HG02884 (cell line): ENCODE measurements around the gene C4orf50.
"Not testable (repeated sequence)": the region's sequence is repeated elsewhere in the genome, so short reads cannot be mapped to it uniquely, and the experiment has no call there.

Experiments used
- ATAC-seq: cut with Tn5 transposase; IDR thresholded peaks from one replicate; pipeline ENCODE4 v1.9.1; 2021; ENCODE audit warnings: mild to moderate bottlenecking, moderate library complexity; ENCODE audit not compliant: unreplicated experiment

Gene C4orf50

DNA sequence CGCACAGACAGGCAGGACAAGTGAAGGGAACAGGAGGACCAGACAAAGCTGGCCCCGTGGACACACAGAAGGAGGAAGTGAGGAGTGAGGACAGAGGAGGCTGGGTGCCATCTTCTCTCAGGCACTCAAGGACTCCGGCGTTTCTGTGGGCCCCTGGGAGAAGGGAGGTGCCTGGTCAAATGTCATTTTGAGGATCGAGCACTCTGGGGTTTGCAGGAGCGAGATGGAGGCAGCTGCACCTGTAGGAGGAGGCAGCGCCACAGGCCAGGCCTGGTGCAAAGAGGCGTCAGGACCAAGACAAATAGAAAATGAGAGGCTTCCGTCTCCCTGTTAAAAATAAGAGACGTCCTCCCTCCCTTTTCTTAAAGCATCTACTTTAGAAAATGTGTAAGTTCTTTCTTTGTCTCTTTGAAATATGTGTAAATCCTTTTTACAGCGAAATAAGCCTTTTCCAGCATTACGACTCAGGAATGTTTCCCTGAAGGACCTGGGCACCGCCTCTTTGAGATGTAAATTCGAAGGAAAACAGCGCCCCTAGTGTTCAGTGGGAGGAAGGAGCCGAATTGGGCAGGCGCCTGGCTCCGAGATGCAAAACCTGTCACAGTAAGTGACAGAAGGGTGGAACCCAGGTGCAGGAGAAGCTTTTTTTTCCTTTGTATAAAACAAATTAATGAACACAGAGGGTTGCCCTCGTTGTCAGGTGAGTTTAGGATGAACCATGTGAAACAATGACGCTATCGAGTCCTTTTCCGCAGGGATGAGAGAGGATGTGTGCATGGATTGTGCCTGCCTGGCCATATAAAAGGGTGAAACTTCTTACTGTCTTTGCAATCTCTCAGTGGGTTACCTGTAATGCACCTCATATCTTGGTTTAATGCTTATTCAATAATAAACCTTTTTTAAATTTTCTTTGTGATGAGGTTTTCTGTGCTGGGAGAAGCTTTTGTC, 1.4 kb upstream of the C4orf50 start:
- ATAC-seq: no peak

DNA sequence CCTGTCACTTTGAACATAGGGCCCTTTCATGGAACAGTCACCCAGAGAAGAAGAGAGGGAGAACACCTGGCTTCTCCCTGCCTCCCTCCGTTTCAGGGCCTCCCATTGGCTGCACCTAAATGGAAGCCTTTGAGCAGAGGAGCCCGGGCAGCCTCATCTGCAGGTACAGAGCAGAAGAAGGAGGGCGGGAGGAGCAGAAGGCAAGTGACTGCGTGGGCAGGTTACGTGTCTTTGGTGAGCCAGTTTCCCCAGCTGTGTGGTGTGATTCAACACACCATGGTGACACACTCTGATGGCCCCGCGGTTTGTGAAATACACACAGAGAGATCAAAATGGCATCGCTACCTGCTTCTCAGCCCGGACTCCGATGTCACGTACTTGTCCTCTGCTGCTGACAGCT, 431 bp downstream of the C4orf50 start:
- ATAC-seq: no peak

DNA sequence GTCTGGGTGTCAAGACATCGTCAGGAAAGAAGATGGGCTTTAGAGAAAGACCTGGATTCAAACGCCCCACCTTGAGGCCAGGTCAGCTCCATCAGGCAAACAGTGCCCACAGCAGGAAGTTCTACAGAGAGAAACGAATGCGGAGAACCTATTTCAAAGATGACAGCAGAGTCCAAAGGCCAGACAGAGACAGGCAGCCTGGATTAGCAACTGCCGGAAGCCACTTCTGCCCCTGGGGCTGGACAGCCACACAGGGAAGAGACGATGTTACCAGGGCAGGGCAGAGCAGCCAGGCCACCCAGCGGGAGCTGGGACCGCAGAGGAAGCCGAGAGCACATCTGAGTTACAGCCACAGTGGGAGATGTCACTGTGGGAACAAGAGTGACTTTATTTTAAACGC, 1.2 kb downstream of the C4orf50 start:
- no peak for ATAC-seq

DNA sequence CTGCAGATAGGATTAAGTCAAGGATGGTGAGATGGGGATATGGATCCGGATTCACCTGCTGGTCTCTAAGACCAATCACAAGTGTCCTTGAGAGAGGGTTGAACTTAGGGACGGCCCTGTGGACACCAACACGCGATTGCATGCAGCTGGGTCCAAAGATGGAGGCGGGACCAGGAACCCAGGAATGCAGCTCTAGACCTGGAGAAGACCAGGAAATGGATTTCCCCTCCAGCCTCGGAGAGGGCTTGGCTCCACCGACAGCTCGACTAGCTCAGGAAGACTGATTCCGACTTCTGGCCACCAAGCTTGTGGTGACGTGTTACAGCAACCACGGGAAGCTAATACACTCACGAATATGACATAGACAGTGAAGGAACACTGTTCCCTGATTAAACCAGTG, 4.7 kb downstream of the C4orf50 start:
- ATAC-seq: no peak

DNA sequence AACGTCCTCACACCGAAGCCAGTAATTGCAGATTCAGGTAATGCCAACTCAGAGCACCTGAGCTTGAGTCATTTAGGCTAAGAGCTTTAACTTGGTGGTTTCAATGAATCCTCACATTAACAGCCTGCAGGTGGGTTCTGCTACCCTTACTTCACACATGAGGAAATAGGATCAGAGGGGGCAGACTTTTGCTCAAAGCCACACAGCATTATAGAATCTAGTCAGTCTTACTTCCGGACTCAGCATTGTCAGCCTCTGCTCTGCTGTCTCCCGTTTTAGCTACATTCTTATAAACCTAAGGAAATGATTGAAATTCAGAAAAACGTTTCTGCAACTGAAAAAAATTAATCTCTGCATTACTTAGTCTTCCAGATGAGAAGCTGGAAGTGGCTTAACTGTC, 6.0 kb downstream of the C4orf50 start:
- ATAC-seq: no peak

DNA sequence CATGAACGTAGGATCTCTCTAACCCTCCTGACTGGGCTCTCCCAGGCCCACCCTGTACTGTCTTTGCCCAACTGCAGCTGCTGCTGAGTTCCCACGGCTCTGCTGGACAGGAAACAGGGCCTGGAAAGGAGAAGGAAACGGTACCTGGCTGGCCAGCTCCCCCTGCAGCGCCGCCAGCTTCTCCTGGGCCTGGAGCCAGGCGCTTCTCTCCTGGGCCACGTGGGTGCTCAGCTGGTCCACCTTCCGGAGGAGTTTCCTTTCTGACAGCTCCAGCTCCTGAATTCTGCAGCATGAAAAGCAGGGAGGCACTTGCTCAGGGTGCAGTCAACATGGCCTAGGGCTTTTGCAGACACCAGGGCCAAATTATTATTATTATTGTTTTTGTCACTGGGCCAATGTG, 6.5 kb downstream of the C4orf50 start:
- no peak for ATAC-seq

DNA sequence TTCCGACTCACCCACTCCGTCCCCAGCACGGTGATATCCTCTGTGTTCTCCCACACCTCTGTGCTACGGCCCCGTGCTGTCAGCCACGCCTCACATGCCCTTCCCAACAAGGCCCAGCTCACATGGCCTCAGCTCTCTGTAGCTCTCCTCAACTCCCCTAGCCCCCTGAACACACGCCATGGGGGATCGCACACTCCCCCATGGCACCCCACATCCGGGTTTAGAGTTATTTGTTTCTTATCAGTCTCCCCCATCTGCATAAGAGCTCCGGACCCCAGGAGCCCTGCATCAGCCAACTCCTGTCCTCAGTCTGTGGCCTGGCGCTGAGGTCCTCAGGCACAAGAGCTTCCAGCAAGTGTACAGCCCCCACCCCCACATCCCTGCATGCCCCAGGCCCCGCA, 7.0 kb downstream of the C4orf50 start:
- ATAC-seq: no peak

DNA sequence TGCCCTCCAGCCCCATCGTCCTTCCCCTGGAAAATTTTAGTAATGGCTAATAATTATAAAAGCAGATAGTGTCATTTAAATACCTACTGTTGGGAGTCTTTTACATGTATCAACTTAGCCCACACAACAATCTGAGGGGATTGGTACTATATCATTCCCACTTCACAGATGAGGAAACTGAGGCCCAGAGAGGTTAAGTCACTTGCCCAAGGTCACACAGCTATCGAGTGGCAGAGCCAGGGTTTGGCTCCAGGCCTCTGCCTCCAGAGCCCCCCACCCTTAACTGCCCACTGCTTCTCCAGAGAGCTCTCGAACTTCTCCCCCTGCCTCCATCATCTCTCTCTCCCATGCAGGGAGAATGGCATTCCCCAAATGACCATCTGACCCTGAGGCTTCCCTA, 7.4 kb downstream of the C4orf50 start:
- no peak for ATAC-seq

DNA sequence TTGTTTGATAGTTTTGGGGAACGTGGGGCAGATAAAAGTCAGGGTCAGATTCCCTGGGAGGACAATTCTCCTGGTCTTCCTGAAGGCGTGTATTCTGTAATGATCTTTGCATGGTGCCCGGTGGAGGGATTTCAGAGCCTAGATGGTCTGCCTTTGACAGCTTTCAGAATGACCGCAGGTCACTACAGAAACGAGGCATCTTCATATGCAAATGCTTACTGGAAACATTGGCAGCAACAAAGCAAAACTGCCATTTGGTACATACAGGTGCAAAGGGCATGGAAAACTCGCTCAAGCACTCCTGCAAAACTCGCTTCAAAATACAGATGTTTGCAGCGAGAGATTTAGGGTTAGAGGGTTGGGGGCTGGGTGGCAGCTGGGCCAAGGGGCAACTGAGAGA, 8.8 kb downstream of the C4orf50 start:
- ATAC-seq: no peak

DNA sequence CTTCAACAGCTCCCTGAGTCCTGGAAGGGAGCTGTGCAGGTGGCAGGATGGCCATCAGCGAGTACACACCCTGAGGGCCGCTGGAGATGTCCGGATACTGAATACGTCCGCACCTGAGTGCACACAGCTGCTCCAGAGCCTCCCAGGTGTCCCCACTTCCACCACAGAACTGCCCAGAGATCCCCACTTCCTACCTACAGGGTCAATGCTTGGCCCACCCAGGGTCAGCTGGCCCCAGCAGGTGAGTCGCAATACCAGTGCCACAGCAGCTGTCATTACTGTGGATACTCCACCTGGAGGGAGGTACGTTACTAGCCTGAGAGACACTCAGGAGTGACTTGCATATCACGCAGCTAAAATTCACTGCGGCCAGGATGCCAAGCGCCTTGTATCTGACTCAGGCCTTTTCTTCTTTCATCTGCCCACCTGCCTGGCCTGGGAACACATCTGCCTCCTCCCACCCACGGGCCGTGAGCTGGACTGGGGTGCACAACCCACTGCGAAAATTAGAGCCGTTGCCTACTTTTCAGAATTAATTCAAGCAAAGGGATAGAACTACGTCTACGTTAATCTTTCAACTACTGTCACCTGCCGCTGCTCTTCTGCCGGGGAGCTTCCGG, 9.4 kb downstream of the C4orf50 start:
- ATAC-seq: no peak

DNA sequence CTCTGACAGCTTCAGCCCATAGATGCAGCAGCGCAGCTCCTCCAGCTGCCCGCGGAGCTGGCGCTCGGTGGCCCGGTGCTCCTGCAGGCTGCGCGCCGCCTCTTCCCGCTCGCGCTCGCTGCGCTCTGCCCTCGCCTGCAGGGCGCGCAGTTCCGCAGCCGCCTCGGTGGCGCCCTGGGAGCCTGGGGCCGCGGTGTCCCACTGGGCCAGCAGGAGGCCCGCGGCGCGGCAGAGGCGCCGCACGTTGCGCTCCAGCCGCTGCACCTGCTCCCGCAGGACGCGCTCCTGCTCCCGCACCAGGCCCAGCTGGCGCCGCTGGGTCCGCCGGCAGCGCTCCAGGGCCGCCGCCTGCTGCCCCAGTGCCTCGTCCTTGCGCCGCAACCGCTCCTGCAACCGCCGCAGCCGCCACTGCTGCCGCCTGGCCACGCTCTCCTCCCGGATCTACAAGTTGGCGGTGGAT, 10.1 kb downstream of the C4orf50 start:
- no peak for ATAC-seq

DNA sequence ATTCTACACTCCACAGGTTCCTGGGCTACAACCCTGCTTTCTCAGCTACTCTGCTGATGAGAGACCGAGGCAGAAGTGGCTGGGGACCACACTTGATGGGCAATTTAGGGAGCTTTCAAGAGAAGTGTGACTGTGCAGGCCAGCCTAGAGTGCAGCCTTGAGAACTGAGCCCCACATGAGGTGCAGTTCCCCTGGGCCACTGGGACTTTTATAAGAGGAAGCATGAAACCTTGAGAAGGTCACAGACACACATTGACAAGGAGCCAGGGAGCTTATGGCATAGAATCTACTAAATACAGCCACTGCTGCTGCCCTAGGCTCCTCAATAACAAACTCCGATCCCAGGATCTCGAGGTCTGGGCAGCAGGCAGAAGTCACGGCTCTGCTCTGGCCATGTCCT, 13.1 kb downstream of the C4orf50 start:
- no peak for ATAC-seq

DNA sequence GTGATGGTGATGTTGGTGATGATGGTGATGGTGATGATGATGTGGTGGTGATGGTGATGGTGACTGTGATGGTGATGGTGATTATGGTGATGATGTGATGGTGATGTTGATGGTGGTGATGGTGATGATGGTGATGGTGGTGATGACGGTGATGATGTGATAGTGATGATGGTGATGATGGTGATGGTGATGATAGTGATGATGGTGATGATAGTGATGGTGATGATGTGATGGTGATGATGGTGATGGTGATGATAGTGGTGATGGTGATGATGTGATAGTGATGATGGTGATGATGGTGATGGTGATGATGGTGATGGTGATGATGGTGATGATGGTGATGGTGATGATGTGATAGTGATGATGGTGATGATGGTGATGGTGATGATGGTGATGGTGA, 14.7 kb downstream of the C4orf50 start:
- not testable (repeated sequence) for ATAC-seq

DNA sequence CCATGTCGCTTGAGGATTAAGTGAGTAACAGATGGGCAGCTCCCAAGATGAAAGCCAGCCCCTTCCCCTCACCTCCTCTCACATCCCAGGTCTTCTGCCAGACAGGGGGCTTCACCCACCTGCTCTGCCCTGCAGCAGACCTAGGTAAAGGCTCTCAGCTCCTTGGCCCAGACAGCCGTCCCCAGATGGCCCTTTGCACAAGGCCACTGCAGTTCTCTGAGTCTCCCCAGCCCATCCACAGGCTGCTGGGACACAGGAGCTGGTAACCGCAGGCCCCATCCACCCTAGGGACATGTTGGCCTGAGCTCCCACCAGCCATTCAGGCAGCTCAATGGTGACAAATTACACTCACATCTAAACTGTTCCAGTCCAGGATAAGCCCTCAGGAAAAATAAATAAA, 15.3 kb downstream of the C4orf50 start:
- no peak for ATAC-seq

DNA sequence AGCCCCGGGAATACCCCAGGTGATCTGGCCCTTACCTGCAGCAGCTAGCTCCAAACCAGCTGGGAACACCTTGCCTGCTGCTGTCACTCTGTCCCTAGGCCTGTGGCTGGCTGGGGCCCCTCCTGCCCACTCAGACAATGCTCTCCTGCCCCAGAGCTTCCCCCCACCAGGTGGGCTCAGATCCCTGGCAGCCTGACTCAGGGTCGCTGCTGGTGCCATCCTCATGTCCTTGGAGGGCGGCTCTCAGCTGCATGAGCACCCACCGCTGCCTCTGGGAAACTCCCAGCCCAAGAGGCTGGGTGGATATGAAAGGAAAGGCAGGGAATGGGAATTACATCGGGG, 15.8 kb downstream of the C4orf50 start:
- ATAC-seq: no peak

DNA sequence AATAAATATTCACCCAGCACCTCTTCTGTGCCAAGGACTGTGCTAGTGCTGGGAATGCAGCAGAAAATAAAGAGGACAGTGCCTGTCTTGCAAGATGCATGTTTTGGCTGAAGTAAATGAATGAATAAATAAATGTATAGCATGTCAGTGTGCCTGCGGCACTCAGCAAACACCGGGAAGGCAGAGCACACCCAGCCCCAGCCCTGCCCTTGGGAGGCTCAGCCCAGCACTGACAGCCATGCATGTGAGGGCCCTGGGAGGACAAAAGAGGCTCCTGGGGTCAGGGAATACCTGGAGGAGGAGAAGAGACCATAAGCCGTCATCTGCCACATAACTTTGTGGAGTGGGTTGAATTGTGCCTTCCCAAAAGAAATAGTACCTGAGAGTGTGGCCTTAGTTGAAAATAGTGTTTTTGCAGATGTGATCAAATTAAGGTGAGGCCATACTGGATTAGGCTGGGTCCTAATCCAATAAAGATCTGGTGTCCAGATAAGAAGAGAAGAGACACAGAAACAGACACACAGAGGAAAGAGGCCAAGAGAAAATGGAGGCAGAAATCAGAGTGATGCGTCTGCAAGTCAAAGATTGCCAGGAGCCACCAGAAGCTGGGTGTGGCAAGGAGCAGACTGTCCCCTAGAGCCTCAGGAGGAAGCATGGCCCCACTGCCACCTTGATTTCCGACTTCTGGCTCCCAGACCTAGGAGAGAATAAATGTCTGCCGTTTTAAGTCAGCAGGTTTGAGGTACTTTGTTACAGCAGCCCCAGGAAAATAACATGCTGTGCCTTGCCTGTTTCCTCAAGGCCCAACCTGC, 16.3 kb downstream of the C4orf50 start:
- no peak for ATAC-seq

DNA sequence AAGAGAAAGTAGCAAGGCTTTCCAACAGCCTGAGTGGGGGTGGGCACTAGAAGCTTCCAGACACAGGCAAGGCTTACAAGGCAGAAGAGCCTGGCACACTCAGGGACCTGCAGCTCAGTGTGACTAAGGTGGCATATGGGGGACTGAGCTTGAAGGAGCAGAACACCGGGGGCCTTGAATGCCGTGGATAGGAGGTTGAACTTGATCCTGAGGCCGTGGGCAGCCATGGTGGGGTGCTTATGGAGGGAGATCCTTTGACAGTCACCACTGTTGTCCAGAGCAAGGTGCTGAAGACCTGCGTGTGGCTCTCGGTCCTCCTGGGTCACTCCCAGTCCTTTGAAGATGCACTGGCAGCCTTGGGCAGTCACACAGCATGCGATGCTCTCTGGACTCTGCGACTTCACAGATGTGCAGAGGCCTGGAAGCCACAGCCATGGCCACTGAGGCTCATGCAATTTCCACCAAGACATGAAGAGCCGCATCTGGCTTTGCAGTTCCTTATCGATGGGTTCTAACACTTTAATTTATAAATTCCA, 18.3 kb downstream of the C4orf50 start:
- no peak for ATAC-seq

DNA sequence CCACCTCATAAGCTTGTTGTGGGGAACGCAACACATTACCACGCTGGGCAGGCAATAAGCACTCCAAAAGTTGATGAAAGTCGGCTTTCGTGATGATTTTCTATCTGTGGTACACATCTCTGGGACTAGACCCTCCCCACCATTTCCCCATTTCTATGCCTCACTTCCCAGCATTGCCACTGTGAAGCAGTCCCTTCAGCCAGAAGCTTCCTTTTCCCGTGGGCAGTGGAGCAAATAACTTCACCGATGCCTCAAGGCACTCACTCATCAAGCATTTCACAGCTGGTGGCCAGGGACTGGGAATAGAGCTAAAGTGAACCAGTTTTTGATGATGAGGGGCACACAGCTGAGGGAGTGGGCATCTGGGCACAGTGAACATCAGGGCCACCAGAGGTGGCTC, 18.9 kb downstream of the C4orf50 start:
- ATAC-seq: no peak

DNA sequence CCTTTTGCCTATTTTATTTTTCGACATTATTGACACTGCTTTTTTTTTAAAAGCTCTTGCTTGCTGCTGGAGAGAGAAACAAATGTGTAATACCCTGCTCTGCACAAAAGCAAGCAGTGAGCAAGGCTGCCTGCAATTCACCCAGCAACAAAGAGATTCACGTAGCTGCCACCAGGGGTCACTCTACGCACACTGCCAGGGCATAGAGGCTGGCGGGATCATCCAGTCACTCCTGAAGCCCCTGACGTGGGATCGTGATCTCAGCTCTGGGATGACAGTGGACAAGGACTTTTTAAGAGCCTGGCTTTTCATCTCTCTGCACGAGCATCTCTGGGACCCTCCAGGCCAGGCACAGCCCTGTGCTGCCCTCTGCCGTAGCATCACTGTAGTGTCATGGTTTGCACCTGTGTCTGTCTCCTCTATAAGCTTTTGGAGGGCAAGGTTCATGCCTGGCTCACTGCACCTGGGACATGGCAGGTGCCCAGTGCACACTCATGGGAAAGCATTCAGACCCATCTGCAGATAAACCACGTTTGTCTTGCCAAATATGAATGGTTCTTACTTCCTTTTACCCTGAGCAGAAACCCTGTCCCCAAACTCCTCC, 19.8 kb downstream of the C4orf50 start:
- peak; percentile 83 for ATAC-seq

DNA sequence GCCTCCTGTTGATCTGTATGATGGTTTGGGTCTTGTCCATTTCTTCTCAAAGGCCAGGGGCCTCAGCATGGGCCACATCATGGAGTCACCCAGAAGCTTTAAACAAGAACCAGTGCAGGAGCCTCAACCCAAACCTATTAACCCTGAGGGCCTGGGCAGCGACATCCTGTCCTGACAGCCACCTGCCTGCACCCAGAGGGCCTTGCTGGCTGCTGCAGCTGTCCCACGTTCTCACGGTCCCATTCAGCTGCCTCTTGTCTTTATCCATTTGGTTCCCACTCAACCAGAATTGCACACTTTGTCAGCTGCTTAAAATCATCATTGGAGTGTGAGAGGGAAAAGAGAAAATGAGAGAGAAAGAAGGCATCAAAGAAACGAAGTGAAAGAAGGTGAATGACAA, 21.6 kb downstream of the C4orf50 start:
- no peak for ATAC-seq
